Neural progenitor cell (in vitro differentiated cells): ENCODE measurements around the gene CMTM4. TPM values are rescaled to one million over a fixed set of nuclear protein-coding genes. Genes with fewer than 3 reads are reported as not detected.

ENCODE experiments used
- DNase-seq: peaks from one replicate; pipeline ENCODE4 v3.0.0-alpha.2; 2016; ENCODE audit warnings: low spot score
- H2AFZ ChIP-seq: fragments of 200-600 bp; sonication (generic); replicated peaks from 2 replicates; pipeline ENCODE4 v1.6.1; 2016; ENCODE audit warnings: antibody characterized with exemption
- H3F3A ChIP-seq: fragments of 200-600 bp; sonication (generic); 2 replicates; pipeline ENCODE4 v1.6.1; 2016; ENCODE audit warnings: antibody characterized with exemption, low read depth
- H3K27ac ChIP-seq: fragments of 200-600 bp; sonication (generic); 2 replicates; pipeline ENCODE4 v1.5.1; 2016; ENCODE audit warnings: mild to moderate bottlenecking
- H3K27me3 ChIP-seq: fragments of 200-600 bp; sonication (generic); 2 replicates; pipeline ENCODE4 v1.6.1; 2016; ENCODE audit warnings: mild to moderate bottlenecking, moderate library complexity
- H3K36me3 ChIP-seq: fragments of 200-600 bp; sonication (generic); 2 replicates; pipeline ENCODE4 v1.5.1; 2016
- H3K4me1 ChIP-seq: fragments of 200-600 bp; sonication (generic); 2 replicates; pipeline ENCODE4 v1.6.1; 2016; ENCODE audit warnings: mixed run types
- H3K4me2 ChIP-seq: fragments of 200-600 bp; sonication (generic); 2 replicates; pipeline ENCODE4 v1.6.1; 2016
- H3K4me3 ChIP-seq: fragments of 200-600 bp; sonication (generic); 2 replicates; pipeline ENCODE4 v1.5.1; 2016
- H3K79me2 ChIP-seq: fragments of 200-600 bp; sonication (generic); 2 replicates; pipeline ENCODE4 v1.6.1; 2016; ENCODE audit warnings: low read depth
- H3K9ac ChIP-seq: fragments of 200-600 bp; sonication (generic); 2 replicates; pipeline ENCODE4 v1.6.1; 2016
- H3K9me3 ChIP-seq: fragments of 200-600 bp; sonication (generic); 2 replicates; pipeline ENCODE4 v1.5.1; 2016; ENCODE audit warnings: low read depth
- H4K20me1 ChIP-seq: fragments of 200-600 bp; sonication (generic); 2 replicates; pipeline ENCODE4 v1.6.1; 2016; ENCODE audit warnings: low read depth
- H3K27ac Mint-ChIP-seq: 3 replicates; pipeline ENCODE4 v1.8.0; 2021; ENCODE audit warnings: mixed read lengths
- H3K27me3 Mint-ChIP-seq: 2 replicates; pipeline ENCODE4 v1.8.0; 2022; ENCODE audit warnings: low read depth, mild to moderate bottlenecking, inconsistent platforms, moderate library complexity, mixed read lengths; ENCODE audit not compliant: insufficient read depth
- H3K36me3 Mint-ChIP-seq: 3 replicates; pipeline ENCODE4 v1.8.0; 2021; ENCODE audit warnings: mixed read lengths
- H3K4me1 Mint-ChIP-seq: 3 replicates; pipeline ENCODE4 v1.8.0; 2021; ENCODE audit warnings: mixed read lengths
- H3K4me3 Mint-ChIP-seq: 3 replicates; pipeline ENCODE4 v1.8.0; 2021; ENCODE audit warnings: mild to moderate bottlenecking, moderate library complexity, mixed read lengths
- H3K9me3 Mint-ChIP-seq: 3 replicates; pipeline ENCODE4 v1.8.0; 2020; ENCODE audit warnings: mixed read lengths
- EZH2 ChIP-seq: fragments of 200-600 bp; sonication (generic); IDR thresholded peaks from 2 replicates; pipeline ENCODE4 v1.6.1; 2017; ENCODE audit warnings: antibody characterized with exemption, mild to moderate bottlenecking, moderate library complexity
- EZH2phosphoT487 ChIP-seq: fragments of 200-600 bp; sonication (generic); IDR thresholded peaks from 2 replicates; pipeline ENCODE4 v1.6.1; 2017; ENCODE audit warnings: antibody characterized with exemption
- total RNA-seq: library from RNA; depleted of rRNA; stranded (reverse); fragments of >200 nt; gene quantifications from 2 replicates; pipeline ENCODE4 v1.2.3, GENCODE V29; 2015; ENCODE audit warnings: low replicate concordance
- TF ChIP-seq, protein P1 (sequence below): fragments of 200-600 bp; sonication (generic); IDR thresholded peaks from 2 replicates; pipeline ENCODE4 v1.5.1; 2017; ENCODE audit warnings: antibody characterized with exemption, mild to moderate bottlenecking

Gene CMTM4
- total RNA-seq, 1 donor from 2014 or later, result 25.9 TPM

DNA sequence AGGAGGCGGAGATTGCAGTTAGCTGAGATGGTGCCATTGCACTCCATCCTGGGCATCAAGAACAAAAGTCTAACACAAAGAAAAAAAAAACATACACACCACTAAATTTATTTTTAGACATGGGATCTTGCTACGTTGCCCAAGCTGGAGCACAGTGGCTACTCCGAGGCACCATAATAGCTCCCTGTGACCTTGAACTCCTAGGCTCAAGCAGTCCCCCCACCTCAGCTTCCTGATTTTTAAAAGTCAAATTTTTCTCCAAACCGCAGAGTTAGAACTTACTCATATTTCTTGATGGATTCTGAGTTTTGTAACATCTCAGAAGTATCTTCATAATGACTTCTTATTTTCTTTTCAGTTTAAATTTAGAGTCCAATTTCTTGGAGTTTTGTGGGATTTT lies 3.4 kb downstream of the CMTM4 start:
- TF ChIP-seq, protein P1, sequence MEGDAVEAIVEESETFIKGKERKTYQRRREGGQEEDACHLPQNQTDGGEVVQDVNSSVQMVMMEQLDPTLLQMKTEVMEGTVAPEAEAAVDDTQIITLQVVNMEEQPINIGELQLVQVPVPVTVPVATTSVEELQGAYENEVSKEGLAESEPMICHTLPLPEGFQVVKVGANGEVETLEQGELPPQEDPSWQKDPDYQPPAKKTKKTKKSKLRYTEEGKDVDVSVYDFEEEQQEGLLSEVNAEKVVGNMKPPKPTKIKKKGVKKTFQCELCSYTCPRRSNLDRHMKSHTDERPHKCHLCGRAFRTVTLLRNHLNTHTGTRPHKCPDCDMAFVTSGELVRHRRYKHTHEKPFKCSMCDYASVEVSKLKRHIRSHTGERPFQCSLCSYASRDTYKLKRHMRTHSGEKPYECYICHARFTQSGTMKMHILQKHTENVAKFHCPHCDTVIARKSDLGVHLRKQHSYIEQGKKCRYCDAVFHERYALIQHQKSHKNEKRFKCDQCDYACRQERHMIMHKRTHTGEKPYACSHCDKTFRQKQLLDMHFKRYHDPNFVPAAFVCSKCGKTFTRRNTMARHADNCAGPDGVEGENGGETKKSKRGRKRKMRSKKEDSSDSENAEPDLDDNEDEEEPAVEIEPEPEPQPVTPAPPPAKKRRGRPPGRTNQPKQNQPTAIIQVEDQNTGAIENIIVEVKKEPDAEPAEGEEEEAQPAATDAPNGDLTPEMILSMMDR, result no peak
- TF ChIP-seq EZH2phosphoT487 (no peak), EZH2 (no peak)
- Mint-ChIP-seq H3K4me3 (no peak overlapping the region), H3K4me1 (peaks cover 29% of the 10 kb centered on the region), H3K9me3 (no peaks in the 10 kb centered on the region), H3K27me3 (peaks cover 10% of the 10 kb centered on the region), H3K36me3 (peaks cover 3% of the 10 kb centered on the region), H3K27ac (no peak overlapping the region)
- Histone ChIP-seq H3K27ac (no peak overlapping the region), H2AFZ (no peak overlapping the region), H3K9me3 (no peaks in the 10 kb centered on the region), H3K4me1 (peaks cover 13% of the 10 kb centered on the region), H3K36me3 (no peaks in the 10 kb centered on the region), H3F3A (peaks cover 6% of the 10 kb centered on the region), H3K79me2 (peaks cover 41% of the 10 kb centered on the region), H3K4me3 (no peak overlapping the region), H3K27me3 (peaks cover 29% of the 10 kb centered on the region), H3K4me2 (no peak overlapping the region), H4K20me1 (peaks cover 32% of the 10 kb centered on the region), H3K9ac (no peak overlapping the region)
- no peak for DNase-seq

DNA sequence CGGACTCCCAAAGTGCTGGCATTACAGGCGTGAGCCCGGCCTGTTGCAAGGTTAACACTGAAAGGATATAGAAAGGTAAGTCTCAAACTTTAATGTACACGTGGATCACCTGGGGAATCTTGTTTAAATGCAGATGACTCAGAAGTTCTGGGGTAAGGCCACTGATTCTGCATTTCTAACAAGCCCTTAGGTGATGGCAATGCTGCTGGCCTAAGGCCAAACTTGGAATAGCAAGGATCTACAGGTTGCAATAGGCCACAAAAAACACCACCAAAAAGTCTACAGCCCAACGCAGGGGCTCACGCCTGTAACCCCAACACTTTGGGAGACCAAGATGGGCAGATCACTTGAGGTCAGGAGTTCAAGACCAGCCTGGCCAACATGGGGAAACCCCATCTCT lies 4.2 kb downstream of the CMTM4 start:
- peaks cover 6% of the 10 kb centered on the region for H3F3A ChIP-seq
- H3K27ac ChIP-seq, result no peak overlapping the region
- no peaks in the 10 kb centered on the region for H3K9me3 ChIP-seq
- Mint-ChIP-seq H3K27ac (no peak overlapping the region), H3K4me1 (peaks cover 30% of the 10 kb centered on the region), H3K36me3 (peaks cover 3% of the 10 kb centered on the region), H3K27me3 (peaks cover 4% of the 10 kb centered on the region), H3K9me3 (no peaks in the 10 kb centered on the region), H3K4me3 (no peak overlapping the region)
- peaks cover 32% of the 10 kb centered on the region for H4K20me1 ChIP-seq
- H3K4me2 ChIP-seq, result no peak overlapping the region
- no peak overlapping the region for H3K4me3 ChIP-seq
- H3K4me1 ChIP-seq, result peaks cover 14% of the 10 kb centered on the region
- DNase-seq, result no peak
- H3K9ac ChIP-seq, result no peak overlapping the region
- TF ChIP-seq EZH2phosphoT487 (no peak), EZH2 (no peak)
- TF ChIP-seq, protein P1, result no peak
- peaks cover 41% of the 10 kb centered on the region for H3K79me2 ChIP-seq
- no peaks in the 10 kb centered on the region for H3K36me3 ChIP-seq
- no peak overlapping the region for H2AFZ ChIP-seq
- H3K27me3 ChIP-seq, result peaks cover 21% of the 10 kb centered on the region

DNA sequence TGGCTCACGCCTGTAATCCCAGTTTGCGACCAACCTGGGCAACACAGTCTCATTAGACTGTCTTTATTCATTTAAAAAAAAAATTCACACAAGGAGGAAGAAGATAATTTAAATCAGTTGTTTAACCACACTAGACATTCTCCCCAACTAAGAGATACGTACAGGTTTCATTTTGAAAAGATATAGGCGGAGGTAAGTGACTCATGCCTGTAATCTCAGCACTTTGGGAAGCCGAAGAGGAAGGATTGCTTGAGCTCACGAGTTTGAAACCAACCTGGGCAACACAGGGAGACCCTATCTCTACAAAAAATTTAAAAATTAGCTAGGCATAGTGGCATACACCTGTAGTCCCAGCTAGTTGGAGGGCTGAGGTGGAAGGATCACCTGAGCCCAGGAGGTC lies 5.3 kb downstream of the CMTM4 start:
- H3K79me2 ChIP-seq, result peaks cover 45% of the 10 kb centered on the region
- no peak overlapping the region for H3K9ac ChIP-seq
- H3K9me3 Mint-ChIP-seq, result no peaks in the 10 kb centered on the region
- no peaks in the 10 kb centered on the region for H3K9me3 ChIP-seq
- no peak overlapping the region for H3K27ac Mint-ChIP-seq
- no peak overlapping the region for H3K4me3 ChIP-seq
- peaks cover 3% of the 10 kb centered on the region for H3K36me3 Mint-ChIP-seq
- H2AFZ ChIP-seq, result no peak overlapping the region
- H3K4me1 Mint-ChIP-seq, result peaks cover 30% of the 10 kb centered on the region
- peaks cover 14% of the 10 kb centered on the region for H3K4me1 ChIP-seq
- TF ChIP-seq EZH2phosphoT487 (no peak), EZH2 (no peak)
- TF ChIP-seq, protein P1, result no peak
- no peak overlapping the region for H3K27ac ChIP-seq
- H3F3A ChIP-seq, result peaks cover 6% of the 10 kb centered on the region
- H3K36me3 ChIP-seq, result no peaks in the 10 kb centered on the region
- DNase-seq, result no peak
- peaks cover 32% of the 10 kb centered on the region for H4K20me1 ChIP-seq
- H3K4me3 Mint-ChIP-seq, result no peak overlapping the region
- H3K27me3 ChIP-seq, result peaks cover 16% of the 10 kb centered on the region
- H3K4me2 ChIP-seq, result no peak overlapping the region
- H3K27me3 Mint-ChIP-seq, result peaks cover 4% of the 10 kb centered on the region
